Activated T-cell treated with anti-CD3 and anti-CD28 coated beads, Interleukin-2, amount 50 U/mL, for 72 hours (primary cell): ENCODE results near the gene NMNAT1. TPM values are rescaled to one million over a fixed set of nuclear protein-coding genes. Genes with fewer than 3 reads are reported as not detected.

ENCODE experiments used
- ATAC-seq, 2 donors: fragments of 150-1000 bp; cut with Tn5 transposase; replicated peaks in 1 of 2; 2 replicates each; pipeline ENCODE4 v1.10.0; 2021; ENCODE audit warnings: moderate library complexity in 2 of 2, mild to moderate bottlenecking in 1 of 2
- DNase-seq, 2 donors: peaks; one replicate each; pipeline ENCODE4 v3.0.0; 2021 to 2022; ENCODE audit warnings: mixed read lengths in 1 of 2
- H3K27ac Mint-ChIP-seq: one replicate; pipeline ENCODE4 v1.8.0; 2022; ENCODE audit warnings: mild to moderate bottlenecking, moderate library complexity, mixed read lengths
- H3K27me3 Mint-ChIP-seq: one replicate; pipeline ENCODE4 v1.8.0; 2022; ENCODE audit warnings: low read depth, mixed read lengths
- H3K36me3 Mint-ChIP-seq, 2 donors: one replicate each; pipeline ENCODE4 v1.8.0; 2022; ENCODE audit warnings: mixed read lengths in 2 of 2, mild to moderate bottlenecking in 1 of 2; ENCODE audit not compliant: insufficient read depth in 2 of 2
- H3K4me1 Mint-ChIP-seq: one replicate; pipeline ENCODE4 v1.8.0; 2022; ENCODE audit warnings: low read depth, mixed read lengths
- H3K4me3 Mint-ChIP-seq, 2 donors: one replicate each; pipeline ENCODE4 v1.8.0; 2022; ENCODE audit warnings: mild to moderate bottlenecking in 2 of 2, mixed read lengths in 2 of 2, moderate library complexity in 2 of 2
- H3K9me3 Mint-ChIP-seq, 2 donors: one replicate each; pipeline ENCODE4 v1.8.0; 2022; ENCODE audit warnings: mixed read lengths in 2 of 2
- total RNA-seq, 2 donors: library from RNA; stranded (reverse); gene quantifications; one replicate each; pipeline ENCODE4 v1.2.3, GENCODE V29; 2022

The NMNAT1 gene
- 10 to 100 TPM; 12.3 to 13.7 TPM for total RNA-seq

GRCh38 chr1:9942939-9943788, at the start of gene NMNAT1, which contains the start of gene LZIC:
Gene NMNAT1 (plus strand): TSS chr1:9943475. CDS start chr1:9972074, 28,599 bp downstream.
Gene LZIC (minus strand): TSS chr1:9943391. CDS start chr1:9936619, 6,772 bp downstream.
- H3K4me1 Mint-ChIP-seq = peaks cover 21% of the 10 kb centered on the region
- peak; percentile 99 for ATAC-seq

GRCh38 chr1:9894115-9894514, 49.2 kb upstream of the NMNAT1 start:
- H3K36me3 Mint-ChIP-seq = no peaks in the 10 kb centered on the region
- H3K4me3 Mint-ChIP-seq = no peak overlapping the region
- H3K4me1 Mint-ChIP-seq = peaks cover 27% of the 10 kb centered on the region
- no peak for ATAC-seq
- DNase-seq = no peak
- H3K27me3 Mint-ChIP-seq = no peaks in the 10 kb centered on the region
- H3K27ac Mint-ChIP-seq = peak overlapping the region; percentile 24
- H3K9me3 Mint-ChIP-seq = no peaks in the 10 kb centered on the region

More at GRCh38 chr1:9942939-9943788, at the start of gene NMNAT1, which contains the start of gene LZIC:
- Mint-ChIP-seq H3K36me3 (peaks cover 0 to 9% of the 10 kb centered on the region in 2 donors), H3K9me3 (no peaks in the 10 kb centered on the region), H3K4me3 (peak within 1 kb of the TSS; percentile 99 to 100), H3K27ac (peak within 1 kb of the TSS; percentile 98), H3K27me3 (no peaks in the 10 kb centered on the region)
- peak; percentile 95 to 96 for DNase-seq

GRCh38 chr1:9900142-9901043, 42.9 kb upstream of the NMNAT1 start:
- H3K4me3 Mint-ChIP-seq = peak overlapping the region in 1 of 2 donors; percentile 51
- DNase-seq = no peak

GRCh38 chr1:9901148-9902059, 41.9 kb upstream of the NMNAT1 start:
- no peaks in the 10 kb centered on the region for H3K27me3 Mint-ChIP-seq
- no peaks in the 10 kb centered on the region for H3K36me3 Mint-ChIP-seq
- H3K9me3 Mint-ChIP-seq = no peaks in the 10 kb centered on the region
- H3K4me3 Mint-ChIP-seq = no peak overlapping the region
- H3K4me1 Mint-ChIP-seq = peaks cover 47% of the 10 kb centered on the region
- H3K27ac Mint-ChIP-seq = no peak overlapping the region
- ATAC-seq (no peak), DNase-seq (no peak)

More at GRCh38 chr1:9900142-9901043, 42.9 kb upstream of the NMNAT1 start:
- H3K27me3 Mint-ChIP-seq = no peaks in the 10 kb centered on the region
- H3K9me3 Mint-ChIP-seq = no peaks in the 10 kb centered on the region
- no peak for ATAC-seq
- H3K4me1 Mint-ChIP-seq = peaks cover 41% of the 10 kb centered on the region
- no peak overlapping the region for H3K27ac Mint-ChIP-seq
- H3K36me3 Mint-ChIP-seq = no peaks in the 10 kb centered on the region

- H3K4me3 Mint-ChIP-seq = no peak overlapping the region
- ATAC-seq (no peak), DNase-seq (no peak)
- no peak overlapping the region for H3K27ac Mint-ChIP-seq
- no peaks in the 10 kb centered on the region for H3K36me3 Mint-ChIP-seq
- H3K4me1 Mint-ChIP-seq = peaks cover 52% of the 10 kb centered on the region
- no peaks in the 10 kb centered on the region for H3K27me3 Mint-ChIP-seq
- no peaks in the 10 kb centered on the region for H3K9me3 Mint-ChIP-seq
Measured at GRCh38 chr1:9902060-9902452, 41.2 kb upstream of the NMNAT1 start.

GRCh38 chr1:9903801-9904527, 39.3 kb upstream of the NMNAT1 start:
- Mint-ChIP-seq H3K4me1 (peaks cover 68% of the 10 kb centered on the region), H3K4me3 (peak overlapping the region; percentile 68 to 81), H3K27ac (peak overlapping the region; percentile 83), H3K36me3 (peaks cover 0 to 2% of the 10 kb centered on the region in 2 donors), H3K9me3 (no peaks in the 10 kb centered on the region), H3K27me3 (peaks cover 6% of the 10 kb centered on the region)
- ATAC-seq (peak; percentile 91 to 93), DNase-seq (peak; percentile 50 to 55)

- peak overlapping the region; percentile 68 to 81 for H3K4me3 Mint-ChIP-seq
- no peak overlapping the region for H3K27ac Mint-ChIP-seq
Measured at GRCh38 chr1:9904596-9904995, 38.7 kb upstream of the NMNAT1 start.

GRCh38 chr1:9905010-9905409, 38.3 kb upstream of the NMNAT1 start:
- ATAC-seq (no peak), DNase-seq (peak in 1 of 2 donors; percentile 23)
- Mint-ChIP-seq H3K27me3 (peaks cover 6% of the 10 kb centered on the region), H3K4me3 (peak overlapping the region; percentile 39 to 81), H3K36me3 (peaks cover 0 to 2% of the 10 kb centered on the region in 2 donors), H3K27ac (no peak overlapping the region), H3K4me1 (peaks cover 74% of the 10 kb centered on the region), H3K9me3 (no peaks in the 10 kb centered on the region)

More at GRCh38 chr1:9904596-9904995, 38.7 kb upstream of the NMNAT1 start:
- ATAC-seq (no peak), DNase-seq (no peak)
- H3K9me3 Mint-ChIP-seq = no peaks in the 10 kb centered on the region
- peaks cover 74% of the 10 kb centered on the region for H3K4me1 Mint-ChIP-seq
- peaks cover 0 to 2% of the 10 kb centered on the region in 2 donors for H3K36me3 Mint-ChIP-seq
- H3K27me3 Mint-ChIP-seq = peaks cover 6% of the 10 kb centered on the region

GRCh38 chr1:9906466-9906865, 36.8 kb upstream of the NMNAT1 start:
- Mint-ChIP-seq H3K4me3 (no peak overlapping the region), H3K27ac (no peak overlapping the region)

GRCh38 chr1:9907441-9907840, 35.8 kb upstream of the NMNAT1 start:
- Mint-ChIP-seq H3K36me3 (peaks cover 0 to 2% of the 10 kb centered on the region in 2 donors), H3K4me3 (no peak overlapping the region), H3K27ac (no peak overlapping the region), H3K27me3 (peaks cover 6% of the 10 kb centered on the region), H3K4me1 (peaks cover 74% of the 10 kb centered on the region), H3K9me3 (no peaks in the 10 kb centered on the region)
- no peak for DNase-seq
- ATAC-seq = no peak

More at GRCh38 chr1:9906466-9906865, 36.8 kb upstream of the NMNAT1 start:
- no peak for DNase-seq
- Mint-ChIP-seq H3K36me3 (peaks cover 0 to 2% of the 10 kb centered on the region in 2 donors), H3K9me3 (no peaks in the 10 kb centered on the region), H3K4me1 (peaks cover 68% of the 10 kb centered on the region), H3K27me3 (peaks cover 6% of the 10 kb centered on the region)
- no peak for ATAC-seq

- Mint-ChIP-seq H3K4me3 (peak overlapping the region; percentile 95 to 100), H3K27me3 (peaks cover 6% of the 10 kb centered on the region), H3K27ac (no peak overlapping the region), H3K4me1 (peaks cover 66% of the 10 kb centered on the region), H3K36me3 (peaks cover 0 to 2% of the 10 kb centered on the region in 2 donors), H3K9me3 (no peaks in the 10 kb centered on the region)
- ATAC-seq = no peak
- DNase-seq = no peak
Measured at GRCh38 chr1:9908871-9909233, 34.4 kb upstream of the NMNAT1 start.
